ENCODE data around the gene CASK. TPM values are rescaled to one million over a fixed set of nuclear protein-coding genes. Genes with fewer than 3 reads are reported as not detected.

Gene CASK
- total and polyA plus RNA-seq, 9 of the 15 experiments (the other 6 are each of a cell fraction or from before 2014, with no cell fraction given), result 1.3 to 7.4 (median 5.2) TPM

GRCh38 chrX:41559235-41560052, 363.9 kb downstream of the CASK start (continued):
- TF ChIP-seq, protein P1, sequence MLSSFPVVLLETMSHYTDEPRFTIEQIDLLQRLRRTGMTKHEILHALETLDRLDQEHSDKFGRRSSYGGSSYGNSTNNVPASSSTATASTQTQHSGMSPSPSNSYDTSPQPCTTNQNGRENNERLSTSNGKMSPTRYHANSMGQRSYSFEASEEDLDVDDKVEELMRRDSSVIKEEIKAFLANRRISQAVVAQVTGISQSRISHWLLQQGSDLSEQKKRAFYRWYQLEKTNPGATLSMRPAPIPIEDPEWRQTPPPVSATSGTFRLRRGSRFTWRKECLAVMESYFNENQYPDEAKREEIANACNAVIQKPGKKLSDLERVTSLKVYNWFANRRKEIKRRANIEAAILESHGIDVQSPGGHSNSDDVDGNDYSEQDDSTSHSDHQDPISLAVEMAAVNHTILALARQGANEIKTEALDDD (IDR thresholded peaks at IDR 0.05), result peak; percentile 85
- TF ChIP-seq, protein P2, sequence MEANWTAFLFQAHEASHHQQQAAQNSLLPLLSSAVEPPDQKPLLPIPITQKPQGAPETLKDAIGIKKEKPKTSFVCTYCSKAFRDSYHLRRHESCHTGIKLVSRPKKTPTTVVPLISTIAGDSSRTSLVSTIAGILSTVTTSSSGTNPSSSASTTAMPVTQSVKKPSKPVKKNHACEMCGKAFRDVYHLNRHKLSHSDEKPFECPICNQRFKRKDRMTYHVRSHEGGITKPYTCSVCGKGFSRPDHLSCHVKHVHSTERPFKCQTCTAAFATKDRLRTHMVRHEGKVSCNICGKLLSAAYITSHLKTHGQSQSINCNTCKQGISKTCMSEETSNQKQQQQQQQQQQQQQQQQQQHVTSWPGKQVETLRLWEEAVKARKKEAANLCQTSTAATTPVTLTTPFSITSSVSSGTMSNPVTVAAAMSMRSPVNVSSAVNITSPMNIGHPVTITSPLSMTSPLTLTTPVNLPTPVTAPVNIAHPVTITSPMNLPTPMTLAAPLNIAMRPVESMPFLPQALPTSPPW (CRISPR knock-in tag; IDR thresholded peaks at IDR 0.05), result peak; percentile 83
- no peak for TF ChIP-seq E2F3 (CRISPR knock-in tag; IDR thresholded peaks at IDR 0.05)
- TF ChIP-seq TCF3 (CRISPR knock-in tag; IDR thresholded peaks at IDR 0.05), result no peak
- TF ChIP-seq XRCC3 (IDR thresholded peaks at IDR 0.05), result no peak
- no peak for TF ChIP-seq SMARCA4 (IDR thresholded peaks at IDR 0.05)
- no peak for TF ChIP-seq GTF2A2 (tag; IDR thresholded peaks at IDR 0.05)
- no peak for TF ChIP-seq GABPA (tag; conservative IDR thresholded peaks at IDR 0.05; ENCODE audit: low read depth)
- TF ChIP-seq ZNF3 (CRISPR knock-in tag; IDR thresholded peaks at IDR 0.05), result no peak
- no peak for TF ChIP-seq SLC30A9 (CRISPR knock-in tag; IDR thresholded peaks at IDR 0.05)
- no peak for TF ChIP-seq ELF4 (CRISPR knock-in tag; IDR thresholded peaks at IDR 0.05)
- TF ChIP-seq, protein P3, sequence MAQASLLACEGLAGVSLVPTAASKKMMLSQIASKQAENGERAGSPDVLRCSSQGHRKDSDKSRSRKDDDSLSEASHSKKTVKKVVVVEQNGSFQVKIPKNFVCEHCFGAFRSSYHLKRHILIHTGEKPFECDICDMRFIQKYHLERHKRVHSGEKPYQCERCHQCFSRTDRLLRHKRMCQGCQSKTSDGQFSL (CRISPR knock-in tag; IDR thresholded peaks at IDR 0.05), result no peak
- TF ChIP-seq, protein P3 (tag; IDR thresholded peaks at IDR 0.05), result no peak
- peak; percentile 11; the same call in 1 of the 2 replicates for TF ChIP-seq EP300 (IDR thresholded peaks at IDR 0.05; ENCODE audit: low read length)
- TF ChIP-seq SP1 (CRISPR knock-in tag; IDR thresholded peaks at IDR 0.05), result no peak
- no peak for TF ChIP-seq ZNF165 (CRISPR knock-in tag; IDR thresholded peaks at IDR 0.05; ENCODE audit: borderline replicate concordance)
- no peak for TF ChIP-seq CEBPG (CRISPR knock-in tag; IDR thresholded peaks at IDR 0.05)
- TF ChIP-seq CEBPG (tag; conservative IDR thresholded peaks at IDR 0.05 in 1 of 2, IDR thresholded peaks at IDR 0.05 in 1 of 2), result no peak
- peak; percentile 17; the same call in 1 of the 2 replicates for TF ChIP-seq CXXC5 (CRISPR knock-in tag; IDR thresholded peaks at IDR 0.05)
- TF ChIP-seq, protein P4, sequence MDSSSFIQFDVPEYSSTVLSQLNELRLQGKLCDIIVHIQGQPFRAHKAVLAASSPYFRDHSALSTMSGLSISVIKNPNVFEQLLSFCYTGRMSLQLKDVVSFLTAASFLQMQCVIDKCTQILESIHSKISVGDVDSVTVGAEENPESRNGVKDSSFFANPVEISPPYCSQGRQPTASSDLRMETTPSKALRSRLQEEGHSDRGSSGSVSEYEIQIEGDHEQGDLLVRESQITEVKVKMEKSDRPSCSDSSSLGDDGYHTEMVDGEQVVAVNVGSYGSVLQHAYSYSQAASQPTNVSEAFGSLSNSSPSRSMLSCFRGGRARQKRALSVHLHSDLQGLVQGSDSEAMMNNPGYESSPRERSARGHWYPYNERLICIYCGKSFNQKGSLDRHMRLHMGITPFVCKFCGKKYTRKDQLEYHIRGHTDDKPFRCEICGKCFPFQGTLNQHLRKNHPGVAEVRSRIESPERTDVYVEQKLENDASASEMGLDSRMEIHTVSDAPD (CRISPR knock-in tag; IDR thresholded peaks at IDR 0.05), result no peak
- TF ChIP-seq, protein P5, sequence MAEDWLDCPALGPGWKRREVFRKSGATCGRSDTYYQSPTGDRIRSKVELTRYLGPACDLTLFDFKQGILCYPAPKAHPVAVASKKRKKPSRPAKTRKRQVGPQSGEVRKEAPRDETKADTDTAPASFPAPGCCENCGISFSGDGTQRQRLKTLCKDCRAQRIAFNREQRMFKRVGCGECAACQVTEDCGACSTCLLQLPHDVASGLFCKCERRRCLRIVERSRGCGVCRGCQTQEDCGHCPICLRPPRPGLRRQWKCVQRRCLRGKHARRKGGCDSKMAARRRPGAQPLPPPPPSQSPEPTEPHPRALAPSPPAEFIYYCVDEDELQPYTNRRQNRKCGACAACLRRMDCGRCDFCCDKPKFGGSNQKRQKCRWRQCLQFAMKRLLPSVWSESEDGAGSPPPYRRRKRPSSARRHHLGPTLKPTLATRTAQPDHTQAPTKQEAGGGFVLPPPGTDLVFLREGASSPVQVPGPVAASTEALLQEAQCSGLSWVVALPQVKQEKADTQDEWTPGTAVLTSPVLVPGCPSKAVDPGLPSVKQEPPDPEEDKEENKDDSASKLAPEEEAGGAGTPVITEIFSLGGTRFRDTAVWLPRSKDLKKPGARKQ (CRISPR knock-in tag; IDR thresholded peaks at IDR 0.05), result no peak
